ENCODE data around the gene MALRD1.

- no peak for TF ChIP-seq CTCF (IDR thresholded peaks at IDR 0.05; ENCODE audit: poor library complexity)
- no peak for TF ChIP-seq EZH2phosphoT487 (IDR thresholded peaks at IDR 0.05; ENCODE audit: low read depth, severe bottlenecking, unreplicated experiment)
These were observed 362.5 kb downstream of the MALRD1 start for GRCh38 chr10:19411119-19411518.
